GM18526 (cell line): ENCODE data around the gene NOL3.

Experiments used
- POLR2A ChIP-seq: IDR thresholded peaks from 3 replicates; pipeline ENCODE4 v1.6.1; 2011; ENCODE audit not compliant: insufficient read length; ENCODE audit errors: extremely low read depth

NOL3 gene

GRCh38 chr16:67176662-67177061, 6.3 kb downstream of the NOL3 start:
- TF ChIP-seq POLR2A, result no peak

GRCh38 chr16:67177743-67178699, 7.7 kb downstream of the NOL3 start:
- no peak for TF ChIP-seq POLR2A

- TF ChIP-seq POLR2A, result no peak
Observed at GRCh38 chr16:67179421-67180080, 9.2 kb downstream of the NOL3 start.

- no peak for TF ChIP-seq POLR2A
Observed at GRCh38 chr16:67180166-67180565, 9.8 kb downstream of the NOL3 start.

- no peak for TF ChIP-seq POLR2A
Observed at GRCh38 chr16:67181346-67181745, 11.0 kb downstream of the NOL3 start.

- no peak for TF ChIP-seq POLR2A
Observed at GRCh38 chr16:67182288-67182687, 11.9 kb downstream of the NOL3 start.

- no peak for TF ChIP-seq POLR2A
Observed at GRCh38 chr16:67183284-67183626, 12.9 kb downstream of the NOL3 start.

GRCh38 chr16:67183627-67184452, 13.5 kb downstream of the NOL3 start, which contains the start of gene MATCAP1:
Gene MATCAP1, minus strand, starts transcription at chr16:67183963. Its CDS starts 3,353 bp downstream, at chr16:67180610.
- TF ChIP-seq POLR2A, result peak; percentile 48

- no peak for TF ChIP-seq POLR2A
Observed at GRCh38 chr16:67184453-67184994, 14.2 kb downstream of the NOL3 start.

GRCh38 chr16:67184995-67185650, 14.8 kb downstream of the NOL3 start:
- TF ChIP-seq POLR2A, result no peak

GRCh38 chr16:67185651-67186134, 15.4 kb downstream of the NOL3 start:
- TF ChIP-seq POLR2A, result no peak

GRCh38 chr16:67186550-67186950, 16.2 kb downstream of the NOL3 start:
- no peak for TF ChIP-seq POLR2A

GRCh38 chr16:67187175-67187890, 17.0 kb downstream of the NOL3 start:
- no peak for TF ChIP-seq POLR2A

GRCh38 chr16:67188323-67188722, 18.0 kb downstream of the NOL3 start:
- no peak for TF ChIP-seq POLR2A
